HepG2 (cell line): ENCODE data around the gene ELAVL3. TPM values are rescaled to one million over a fixed set of nuclear protein-coding genes. Genes with fewer than 3 reads are reported as not detected.

Experiments
- ATF7 ChIP-seq, 2 experiments: fragments of 450-650 bp in 1 of 2; sonication (generic) in 1 of 2; formaldehyde crosslinking in 1 of 2; IDR thresholded peaks; 2 replicates each; pipeline versions ENCODE4 v1.4.0 to v1.6.1; 2016 to 2020; ENCODE audit warnings: antibody characterized with exemption in 1 of 2, mild to moderate bottlenecking in 1 of 2, missing genetic modification reagents in 1 of 2
- HDAC2 ChIP-seq: sonication (generic); formaldehyde crosslinking; IDR thresholded peaks from 2 replicates; pipeline ENCODE4 v1.4.0; 2020; ENCODE audit warnings: missing genetic modification reagents
- KDM6A ChIP-seq: IDR thresholded peaks from 2 replicates; pipeline ENCODE4 v1.6.1; 2016; ENCODE audit warnings: low read depth
- MAF1 ChIP-seq: sonication (generic); formaldehyde crosslinking; IDR thresholded peaks from 2 replicates; pipeline ENCODE4 v1.5.0; 2020; ENCODE audit warnings: missing genetic modification reagents, borderline replicate concordance
- PHF21A ChIP-seq: sonication (generic); formaldehyde crosslinking; IDR thresholded peaks from 2 replicates; pipeline ENCODE4 v1.5.0; 2020; ENCODE audit warnings: mild to moderate bottlenecking, missing genetic modification reagents
- PHF8 ChIP-seq: sonication (generic); formaldehyde crosslinking; IDR thresholded peaks from 2 replicates; pipeline ENCODE4 v1.5.0; 2020; ENCODE audit warnings: missing genetic modification reagents
- POLR2AphosphoS5 ChIP-seq: IDR thresholded peaks from 2 replicates; pipeline ENCODE4 v1.6.1; 2012; ENCODE audit warnings: low read depth, low read length
- SP2 ChIP-seq: sonication (generic); formaldehyde crosslinking; IDR thresholded peaks from 2 replicates; pipeline ENCODE4 v1.5.1; 2020; ENCODE audit warnings: mild to moderate bottlenecking, missing genetic modification reagents
- TCF7 ChIP-seq: sonication (generic); IDR thresholded peaks from 2 replicates; pipeline ENCODE4 v1.6.1; 2016; ENCODE audit warnings: antibody characterized with exemption, low read depth
- THAP9 ChIP-seq: sonication (generic); formaldehyde crosslinking; IDR thresholded peaks from 2 replicates; pipeline ENCODE4; 2020; ENCODE audit warnings: missing genetic modification reagents, mild to moderate bottlenecking, borderline replicate concordance
- ZFP37 ChIP-seq: sonication (generic); formaldehyde crosslinking; IDR thresholded peaks from 2 replicates; pipeline ENCODE4 v1.4.0; 2020; ENCODE audit warnings: missing genetic modification reagents, borderline replicate concordance
- ZFY ChIP-seq: sonication (generic); formaldehyde crosslinking; IDR thresholded peaks from 2 replicates; pipeline ENCODE4 v1.4.0; 2020; ENCODE audit warnings: missing genetic modification reagents
- ZNF687 ChIP-seq: sonication (generic); formaldehyde crosslinking; IDR thresholded peaks from 2 replicates; pipeline ENCODE4 v1.5.1; 2020; ENCODE audit warnings: mild to moderate bottlenecking, missing genetic modification reagents, moderate library complexity
- polyA plus RNA-seq, 8 experiments: library from polyadenylated mRNA; depleted of rRNA in 3 of 8; stranded (reverse) in 7 of 8; unstranded in 1 of 8; fragments of >200 nt; fragmentation: Illumina TruSeq in 4 of 8; extraction: Trizol in 4 of 8; gene quantifications; 2 replicates each; pipeline versions ENCODE4 v1.2.1 to v1.2.3, GENCODE V29; 2011 to 2016; ENCODE audit warnings: low read depth in 4 of 8, missing spikeins in 1 of 8, mixed read lengths in 1 of 8; ENCODE audit not compliant: insufficient read depth in 1 of 8
- total RNA-seq, 5 experiments: library from RNA; depleted of rRNA; stranded (reverse); fragments of >200 nt; fragmentation: Illumina TruSeq; extraction: Trizol; gene quantifications; 2 replicates each; pipeline ENCODE4 v1.2.3, GENCODE V29; 2016; ENCODE audit warnings: low read depth in 1 of 5
- TF ChIP-seq, protein P1 (sequence below): sonication (generic); formaldehyde crosslinking; IDR thresholded peaks from 2 replicates; pipeline ENCODE4 v1.5.0; 2020; ENCODE audit warnings: missing genetic modification reagents
- TF ChIP-seq, protein P2 (sequence below): sonication (generic); formaldehyde crosslinking; IDR thresholded peaks from 2 replicates; pipeline ENCODE4 v1.4.0; 2020; ENCODE audit warnings: missing genetic modification reagents, borderline replicate concordance

Gene ELAVL3
- total and polyA plus RNA-seq, 2 of the 13 experiments (the other 11 are each of a cell fraction or from before 2014, with no cell fraction given): 0.03 TPM; not detected in 1

DNA sequence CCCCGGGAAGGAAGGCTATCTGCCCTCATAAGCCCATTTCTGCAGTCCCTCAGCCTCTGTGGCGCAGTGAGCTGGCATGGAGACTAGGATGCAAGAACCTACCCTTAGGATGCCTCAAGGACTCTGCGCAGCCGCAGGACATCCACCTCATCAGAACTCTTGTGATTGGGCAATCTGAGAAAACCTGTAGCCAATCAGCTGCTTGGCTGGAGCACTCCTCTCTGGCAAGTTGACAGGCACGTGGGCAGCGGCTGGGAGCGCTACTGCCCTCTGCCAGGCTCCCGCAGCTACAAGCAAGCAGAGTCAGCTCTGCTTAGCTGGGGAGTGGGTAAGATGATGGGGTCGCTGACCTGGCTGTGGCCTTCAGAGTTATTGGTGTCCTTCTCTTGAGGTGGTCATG, 49.6 kb upstream of the ELAVL3 start (continued):
- TF ChIP-seq, protein P1, sequence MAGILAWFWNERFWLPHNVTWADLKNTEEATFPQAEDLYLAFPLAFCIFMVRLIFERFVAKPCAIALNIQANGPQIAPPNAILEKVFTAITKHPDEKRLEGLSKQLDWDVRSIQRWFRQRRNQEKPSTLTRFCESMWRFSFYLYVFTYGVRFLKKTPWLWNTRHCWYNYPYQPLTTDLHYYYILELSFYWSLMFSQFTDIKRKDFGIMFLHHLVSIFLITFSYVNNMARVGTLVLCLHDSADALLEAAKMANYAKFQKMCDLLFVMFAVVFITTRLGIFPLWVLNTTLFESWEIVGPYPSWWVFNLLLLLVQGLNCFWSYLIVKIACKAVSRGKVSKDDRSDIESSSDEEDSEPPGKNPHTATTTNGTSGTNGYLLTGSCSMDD (CRISPR knock-in tag): no peak
- TF ChIP-seq POLR2AphosphoS5: no peak
- peak; percentile 40; the same call in 1 of the 2 replicates for TF ChIP-seq ZFY (CRISPR knock-in tag)
- TF ChIP-seq, protein P2, sequence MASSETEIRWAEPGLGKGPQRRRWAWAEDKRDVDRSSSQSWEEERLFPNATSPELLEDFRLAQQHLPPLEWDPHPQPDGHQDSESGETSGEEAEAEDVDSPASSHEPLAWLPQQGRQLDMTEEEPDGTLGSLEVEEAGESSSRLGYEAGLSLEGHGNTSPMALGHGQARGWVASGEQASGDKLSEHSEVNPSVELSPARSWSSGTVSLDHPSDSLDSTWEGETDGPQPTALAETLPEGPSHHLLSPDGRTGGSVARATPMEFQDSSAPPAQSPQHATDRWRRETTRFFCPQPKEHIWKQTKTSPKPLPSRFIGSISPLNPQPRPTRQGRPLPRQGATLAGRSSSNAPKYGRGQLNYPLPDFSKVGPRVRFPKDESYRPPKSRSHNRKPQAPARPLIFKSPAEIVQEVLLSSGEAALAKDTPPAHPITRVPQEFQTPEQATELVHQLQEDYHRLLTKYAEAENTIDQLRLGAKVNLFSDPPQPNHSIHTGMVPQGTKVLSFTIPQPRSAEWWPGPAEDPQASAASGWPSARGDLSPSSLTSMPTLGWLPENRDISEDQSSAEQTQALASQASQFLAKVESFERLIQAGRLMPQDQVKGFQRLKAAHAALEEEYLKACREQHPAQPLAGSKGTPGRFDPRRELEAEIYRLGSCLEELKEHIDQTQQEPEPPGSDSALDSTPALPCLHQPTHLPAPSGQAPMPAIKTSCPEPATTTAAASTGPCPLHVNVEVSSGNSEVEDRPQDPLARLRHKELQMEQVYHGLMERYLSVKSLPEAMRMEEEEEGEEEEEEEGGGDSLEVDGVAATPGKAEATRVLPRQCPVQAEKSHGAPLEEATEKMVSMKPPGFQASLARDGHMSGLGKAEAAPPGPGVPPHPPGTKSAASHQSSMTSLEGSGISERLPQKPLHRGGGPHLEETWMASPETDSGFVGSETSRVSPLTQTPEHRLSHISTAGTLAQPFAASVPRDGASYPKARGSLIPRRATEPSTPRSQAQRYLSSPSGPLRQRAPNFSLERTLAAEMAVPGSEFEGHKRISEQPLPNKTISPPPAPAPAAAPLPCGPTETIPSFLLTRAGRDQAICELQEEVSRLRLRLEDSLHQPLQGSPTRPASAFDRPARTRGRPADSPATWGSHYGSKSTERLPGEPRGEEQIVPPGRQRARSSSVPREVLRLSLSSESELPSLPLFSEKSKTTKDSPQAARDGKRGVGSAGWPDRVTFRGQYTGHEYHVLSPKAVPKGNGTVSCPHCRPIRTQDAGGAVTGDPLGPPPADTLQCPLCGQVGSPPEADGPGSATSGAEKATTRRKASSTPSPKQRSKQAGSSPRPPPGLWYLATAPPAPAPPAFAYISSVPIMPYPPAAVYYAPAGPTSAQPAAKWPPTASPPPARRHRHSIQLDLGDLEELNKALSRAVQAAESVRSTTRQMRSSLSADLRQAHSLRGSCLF: peak; percentile 30; the same call in 1 of the 2 replicates
- peak; percentile 85; the same call in 1 of the 2 replicates for TF ChIP-seq ZFP37 (CRISPR knock-in tag)
- no peak for TF ChIP-seq ATF7 (IDR thresholded peaks at IDR 0.05)
- no peak for TF ChIP-seq ATF7 (CRISPR knock-in tag; IDR thresholded peaks at IDR 0.05)
- TF ChIP-seq PHF21A: 0 out of 2 replicates have a peak, but pooled peaks have one; percentile 19
- no peak for TF ChIP-seq THAP9
- no peak for TF ChIP-seq TCF7
- peak; percentile 87 for TF ChIP-seq HDAC2 (CRISPR knock-in tag)
- no peak for TF ChIP-seq KDM6A (CRISPR knock-in tag)
- TF ChIP-seq PHF8 (CRISPR knock-in tag): peak; percentile 38; the same call in 1 of the 2 replicates
- TF ChIP-seq SP2 (CRISPR knock-in tag): peak; percentile 41
- no peak for TF ChIP-seq MAF1 (CRISPR knock-in tag)
- peak; percentile 86 for TF ChIP-seq ZNF687 (CRISPR knock-in tag)
